Neural progenitor cell (in vitro differentiated cells): ENCODE results near the gene ARHGAP35.

Experiments
- EZH2 ChIP-seq: fragments of 200-600 bp; sonication (generic); IDR thresholded peaks from 2 replicates; pipeline ENCODE4 v1.6.1; 2017; ENCODE audit warnings: antibody characterized with exemption, mild to moderate bottlenecking, moderate library complexity
- EZH2phosphoT487 ChIP-seq: fragments of 200-600 bp; sonication (generic); IDR thresholded peaks from 2 replicates; pipeline ENCODE4 v1.6.1; 2017; ENCODE audit warnings: antibody characterized with exemption
- TF ChIP-seq, protein P1 (sequence below): fragments of 200-600 bp; sonication (generic); IDR thresholded peaks from 2 replicates; pipeline ENCODE4 v1.5.1; 2017; ENCODE audit warnings: antibody characterized with exemption, mild to moderate bottlenecking

GRCh38 chr19:46898731-46899130 is 37.9 kb downstream of the ARHGAP35 start:
- TF ChIP-seq, protein P1, sequence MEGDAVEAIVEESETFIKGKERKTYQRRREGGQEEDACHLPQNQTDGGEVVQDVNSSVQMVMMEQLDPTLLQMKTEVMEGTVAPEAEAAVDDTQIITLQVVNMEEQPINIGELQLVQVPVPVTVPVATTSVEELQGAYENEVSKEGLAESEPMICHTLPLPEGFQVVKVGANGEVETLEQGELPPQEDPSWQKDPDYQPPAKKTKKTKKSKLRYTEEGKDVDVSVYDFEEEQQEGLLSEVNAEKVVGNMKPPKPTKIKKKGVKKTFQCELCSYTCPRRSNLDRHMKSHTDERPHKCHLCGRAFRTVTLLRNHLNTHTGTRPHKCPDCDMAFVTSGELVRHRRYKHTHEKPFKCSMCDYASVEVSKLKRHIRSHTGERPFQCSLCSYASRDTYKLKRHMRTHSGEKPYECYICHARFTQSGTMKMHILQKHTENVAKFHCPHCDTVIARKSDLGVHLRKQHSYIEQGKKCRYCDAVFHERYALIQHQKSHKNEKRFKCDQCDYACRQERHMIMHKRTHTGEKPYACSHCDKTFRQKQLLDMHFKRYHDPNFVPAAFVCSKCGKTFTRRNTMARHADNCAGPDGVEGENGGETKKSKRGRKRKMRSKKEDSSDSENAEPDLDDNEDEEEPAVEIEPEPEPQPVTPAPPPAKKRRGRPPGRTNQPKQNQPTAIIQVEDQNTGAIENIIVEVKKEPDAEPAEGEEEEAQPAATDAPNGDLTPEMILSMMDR = no peak
- TF ChIP-seq EZH2phosphoT487 (no peak), EZH2 (no peak)
